Nephron (organoid): ENCODE results near the gene KIF7.

Experiments used
- H3K27ac Mint-ChIP-seq, 3 experiments: 2 replicates each; pipeline ENCODE4 v1.8.0; 2020; ENCODE audit warnings: mixed read lengths in 3 of 3, mild to moderate bottlenecking in 2 of 3, moderate library complexity in 1 of 3
- H3K27me3 Mint-ChIP-seq: 2 replicates; pipeline ENCODE4 v1.8.0; 2021; ENCODE audit warnings: low read depth, mild to moderate bottlenecking, moderate library complexity, mixed read lengths
- H3K36me3 Mint-ChIP-seq: 2 replicates; pipeline ENCODE4 v1.8.0; 2020; ENCODE audit warnings: low read depth, mixed read lengths
- H3K4me1 Mint-ChIP-seq: 2 replicates; pipeline ENCODE4 v1.8.0; 2020; ENCODE audit warnings: mixed read lengths
- H3K4me3 Mint-ChIP-seq, 3 experiments: 2 replicates each; pipeline ENCODE4 v1.8.0; 2020; ENCODE audit warnings: mild to moderate bottlenecking in 3 of 3, mixed read lengths in 3 of 3, moderate library complexity in 2 of 3
- H3K9me3 Mint-ChIP-seq: 2 replicates; pipeline ENCODE4 v1.8.0; 2020; ENCODE audit warnings: mixed read lengths
- CTCF ChIP-seq, 3 experiments: fragments of 200-600 bp; sonication (generic); IDR thresholded peaks; one replicate each; pipeline ENCODE4 v1.5.0; 2021; ENCODE audit warnings: antibody characterized with exemption in 3 of 3; ENCODE audit not compliant: unreplicated experiment in 3 of 3

KIF7 gene

GRCh38 chr15:89679212-89679611, 23.9 kb upstream of the KIF7 start, which contains the start of gene PLIN1:
PLIN1 (minus strand) TSS chr15:89679367; CDS start chr15:89677489, 1,878 bp downstream.
- peaks cover 35% of the 10 kb centered on the region for H3K4me1 Mint-ChIP-seq

GRCh38 chr15:89677381-89677780, 22.1 kb upstream of the KIF7 start:
- TF ChIP-seq CTCF (IDR thresholded peaks at IDR 0.05; ENCODE audit: unreplicated experiment in 3 of 3): no peak
- Mint-ChIP-seq H3K4me1 (peaks cover 47% of the 10 kb centered on the region), H3K27ac (no peak overlapping the region), H3K36me3 (peaks cover 4% of the 10 kb centered on the region), H3K9me3 (no peaks in the 10 kb centered on the region), H3K4me3 (no peak overlapping the region), H3K27me3 (no peaks in the 10 kb centered on the region)

More at GRCh38 chr15:89679212-89679611, 23.9 kb upstream of the KIF7 start, which contains the start of gene PLIN1:
- Mint-ChIP-seq H3K27me3 (no peaks in the 10 kb centered on the region), H3K4me3 (peak within 1 kb of the TSS in 1 of 3 experiments; percentile 3), H3K27ac (peak within 1 kb of the TSS; percentile 7 to 71 (median 47)), H3K36me3 (peaks cover 13% of the 10 kb centered on the region), H3K9me3 (no peaks in the 10 kb centered on the region)
- no peak for TF ChIP-seq CTCF (IDR thresholded peaks at IDR 0.05; ENCODE audit: unreplicated experiment in 3 of 3)

- H3K4me3 Mint-ChIP-seq: no peak overlapping the region
- H3K36me3 Mint-ChIP-seq: no peaks in the 10 kb centered on the region
- no peaks in the 10 kb centered on the region for H3K9me3 Mint-ChIP-seq
- H3K27ac Mint-ChIP-seq: no peak overlapping the region
- TF ChIP-seq CTCF (IDR thresholded peaks at IDR 0.05; ENCODE audit: unreplicated experiment in 3 of 3): no peak
- peaks cover 33% of the 10 kb centered on the region for H3K4me1 Mint-ChIP-seq
- peaks cover 2% of the 10 kb centered on the region for H3K27me3 Mint-ChIP-seq
Measured at GRCh38 chr15:89675606-89676005, 20.3 kb upstream of the KIF7 start.

GRCh38 chr15:89674526-89674925, 19.3 kb upstream of the KIF7 start:
- Mint-ChIP-seq H3K9me3 (no peaks in the 10 kb centered on the region), H3K4me3 (no peak overlapping the region), H3K27ac (no peak overlapping the region), H3K36me3 (no peaks in the 10 kb centered on the region), H3K4me1 (peaks cover 23% of the 10 kb centered on the region), H3K27me3 (peaks cover 5% of the 10 kb centered on the region)
- TF ChIP-seq CTCF (IDR thresholded peaks at IDR 0.05; ENCODE audit: unreplicated experiment in 3 of 3): no peak

- H3K9me3 Mint-ChIP-seq: no peaks in the 10 kb centered on the region
- peaks cover 16% of the 10 kb centered on the region for H3K4me1 Mint-ChIP-seq
- peak; percentile 28 to 47 (median 47) for TF ChIP-seq CTCF (IDR thresholded peaks at IDR 0.05; ENCODE audit: unreplicated experiment in 3 of 3)
- peaks cover 10% of the 10 kb centered on the region for H3K27me3 Mint-ChIP-seq
- no peaks in the 10 kb centered on the region for H3K36me3 Mint-ChIP-seq
- H3K27ac Mint-ChIP-seq: no peak overlapping the region
- H3K4me3 Mint-ChIP-seq: no peak overlapping the region
Measured at GRCh38 chr15:89673165-89673512, 17.9 kb upstream of the KIF7 start.
